ENCODE data around the gene GPC5. TPM values are rescaled to one million over a fixed set of nuclear protein-coding genes. Genes with fewer than 3 reads are reported as not detected.

Gene GPC5
- total RNA-seq, 2 experiments from 2014 or later = 0.06 TPM; not detected in 1

DNA sequence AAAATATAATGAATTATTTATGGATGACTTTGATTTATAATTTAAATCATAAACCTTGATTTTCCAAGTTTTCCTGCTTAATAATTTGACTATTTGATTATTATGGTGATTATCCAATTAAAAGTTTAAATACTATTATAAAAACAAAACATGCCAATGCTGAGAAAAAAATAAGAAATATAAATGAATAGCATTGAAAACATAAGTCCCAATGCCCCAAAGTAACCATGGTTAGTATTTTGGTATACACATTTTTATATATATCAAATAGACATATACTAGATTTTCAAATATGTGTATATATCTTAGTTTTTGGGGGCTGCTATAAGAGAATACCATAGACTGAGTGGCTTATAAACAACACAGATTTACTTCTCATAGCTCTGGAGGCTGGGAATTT lies 108.3 kb downstream of the GPC5 start:
- POLR2A ChIA-PET = no interaction called here
- CTCF ChIA-PET = no interaction called here

DNA sequence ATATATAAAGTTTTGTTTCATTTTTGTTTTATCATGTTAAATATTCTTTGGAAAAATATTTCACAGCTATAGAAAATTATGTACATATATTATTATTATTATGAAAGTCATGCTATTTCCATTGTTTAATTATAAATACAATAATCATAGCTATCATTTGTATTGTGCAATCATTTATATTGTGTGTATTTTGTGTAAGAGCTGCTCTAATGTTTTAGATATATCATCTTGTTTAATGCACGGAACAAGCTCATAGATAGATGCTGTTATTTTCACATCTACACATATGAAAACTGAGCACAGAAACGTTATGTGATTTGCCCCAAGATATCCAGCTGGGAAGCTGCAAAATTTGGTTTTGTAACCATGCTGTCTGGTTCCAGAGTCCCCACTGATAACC lies 111.6 kb downstream of the GPC5 start:
- no peaks in the 10 kb centered on the region for H3K27me3 Mint-ChIP-seq
- no peaks in the 10 kb centered on the region for H3K9me3 Mint-ChIP-seq
- H3K36me3 Mint-ChIP-seq (ENCODE audit: low read depth) = no peaks in the 10 kb centered on the region
- no peaks in the 10 kb centered on the region for H3K4me1 Mint-ChIP-seq
- H3K27ac Mint-ChIP-seq = no peak overlapping the region
- ChIA-PET POLR2A (no interaction called here), CTCF (no interaction called here)
- no peak overlapping the region for H3K4me3 Mint-ChIP-seq
- no peak for DNase-seq

More for the DNA sequence above, 108.3 kb downstream of the GPC5 start:
- Mint-ChIP-seq H3K9me3 (no peaks in the 10 kb centered on the region), H3K4me3 (no peak overlapping the region), H3K36me3 (ENCODE audit: low read depth) (no peaks in the 10 kb centered on the region), H3K27ac (no peak overlapping the region), H3K4me1 (no peaks in the 10 kb centered on the region), H3K27me3 (no peaks in the 10 kb centered on the region)
- no peak for DNase-seq

DNA sequence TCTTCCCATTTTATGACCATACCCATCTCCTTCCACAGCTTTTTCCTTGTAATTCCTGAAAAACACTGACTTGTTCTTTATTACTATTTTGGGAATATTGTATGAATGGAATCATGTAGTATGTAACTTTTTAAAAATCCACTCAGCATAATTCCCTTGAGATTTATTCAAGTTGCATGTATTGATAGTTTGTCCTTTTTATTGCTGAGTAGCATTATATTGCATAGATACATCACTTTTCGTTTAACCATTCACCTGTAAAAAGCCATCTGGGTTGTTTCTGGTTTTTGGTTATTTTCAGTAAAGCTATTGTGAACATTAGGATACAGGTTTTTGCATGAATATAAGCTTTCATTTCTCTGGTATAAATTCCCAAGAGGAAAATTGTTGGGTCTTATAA lies 115.4 kb downstream of the GPC5 start:
- ChIA-PET POLR2A (no interaction called here), CTCF (no interaction called here)
- no peak overlapping the region for H3K4me3 Mint-ChIP-seq
- DNase-seq = no peak
- H3K36me3 Mint-ChIP-seq (ENCODE audit: low read depth) = no peaks in the 10 kb centered on the region
- H3K27ac Mint-ChIP-seq = no peak overlapping the region
- no peaks in the 10 kb centered on the region for H3K27me3 Mint-ChIP-seq
- no peaks in the 10 kb centered on the region for H3K9me3 Mint-ChIP-seq
- no peaks in the 10 kb centered on the region for H3K4me1 Mint-ChIP-seq

DNA sequence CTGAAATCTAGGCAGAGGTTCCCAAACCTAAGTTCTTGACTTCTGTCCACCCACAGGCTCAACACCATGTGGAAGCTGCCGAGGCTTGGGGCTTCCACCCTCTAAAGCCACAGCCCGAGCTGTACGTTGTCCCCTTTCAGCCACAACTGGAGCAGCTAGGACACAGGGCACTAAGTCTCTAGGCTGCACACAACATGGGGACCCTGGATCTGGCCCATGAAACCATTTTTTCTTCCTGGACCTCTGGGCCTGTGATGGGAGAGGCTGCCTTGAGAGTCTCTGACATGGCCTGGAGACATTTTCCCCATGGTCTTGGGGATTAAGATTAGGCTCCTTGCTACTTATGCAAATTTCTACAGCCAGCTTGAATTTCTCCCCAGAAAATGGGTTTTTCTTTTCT lies 118.4 kb downstream of the GPC5 start:
- Mint-ChIP-seq H3K4me1 (no peaks in the 10 kb centered on the region), H3K27me3 (no peaks in the 10 kb centered on the region), H3K9me3 (no peaks in the 10 kb centered on the region), H3K4me3 (no peak overlapping the region), H3K36me3 (ENCODE audit: low read depth) (no peaks in the 10 kb centered on the region), H3K27ac (no peak overlapping the region)
- POLR2A ChIA-PET = no interaction called here
- CTCF ChIA-PET = no interaction called here
- no peak for DNase-seq

DNA sequence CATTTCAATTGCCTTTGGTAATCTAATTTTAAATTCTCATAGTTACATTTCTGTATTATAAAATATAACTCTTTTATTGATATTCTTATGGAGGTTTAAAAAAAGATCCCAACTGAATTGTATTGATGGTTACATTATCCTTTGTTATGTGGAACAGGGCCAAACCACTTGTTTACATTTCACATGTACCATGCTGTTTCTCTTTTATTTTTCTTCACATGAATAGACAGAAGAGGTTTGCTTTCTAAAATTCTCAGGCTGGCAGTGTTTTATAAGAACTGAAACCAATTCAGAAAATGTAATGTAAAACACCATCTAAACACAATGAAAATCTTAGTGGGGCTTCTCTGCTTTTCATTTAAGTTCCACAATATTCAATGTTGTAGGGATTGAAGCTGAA lies 122.5 kb downstream of the GPC5 start:
- no peak for DNase-seq
- POLR2A ChIA-PET = no interaction called here

DNA sequence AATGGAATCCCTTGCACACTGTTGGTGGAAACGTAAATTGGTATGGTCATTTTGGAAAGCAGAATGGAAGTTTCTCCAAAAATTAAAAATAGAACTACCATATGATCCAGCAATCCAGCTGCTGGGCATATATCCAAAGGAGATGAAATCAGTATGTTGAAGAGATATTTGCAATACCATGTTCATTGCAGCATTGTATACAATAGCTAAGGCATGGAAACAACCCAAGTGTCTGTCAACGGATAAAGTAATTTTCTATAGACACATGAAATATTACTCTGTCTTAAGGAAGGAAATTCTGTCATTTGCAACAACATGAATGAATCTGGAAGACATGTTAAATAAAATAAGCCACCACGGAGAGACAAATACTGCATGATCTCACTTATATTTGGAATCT lies 124.7 kb downstream of the GPC5 start:
- DNase-seq = no peak
- ChIA-PET POLR2A (no interaction called here), CTCF (no interaction called here)
- no peaks in the 10 kb centered on the region for H3K4me1 Mint-ChIP-seq
- no peaks in the 10 kb centered on the region for H3K36me3 Mint-ChIP-seq (ENCODE audit: low read depth)
- no peak overlapping the region for H3K4me3 Mint-ChIP-seq
- H3K27ac Mint-ChIP-seq = no peak overlapping the region
- H3K9me3 Mint-ChIP-seq = no peaks in the 10 kb centered on the region
- H3K27me3 Mint-ChIP-seq = no peaks in the 10 kb centered on the region

More for the DNA sequence above, 122.5 kb downstream of the GPC5 start:
- Mint-ChIP-seq H3K36me3 (ENCODE audit: low read depth) (no peaks in the 10 kb centered on the region), H3K4me3 (no peak overlapping the region), H3K27ac (no peak overlapping the region), H3K4me1 (no peaks in the 10 kb centered on the region), H3K27me3 (no peaks in the 10 kb centered on the region), H3K9me3 (no peaks in the 10 kb centered on the region)
- CTCF ChIA-PET = no interaction called here

DNA sequence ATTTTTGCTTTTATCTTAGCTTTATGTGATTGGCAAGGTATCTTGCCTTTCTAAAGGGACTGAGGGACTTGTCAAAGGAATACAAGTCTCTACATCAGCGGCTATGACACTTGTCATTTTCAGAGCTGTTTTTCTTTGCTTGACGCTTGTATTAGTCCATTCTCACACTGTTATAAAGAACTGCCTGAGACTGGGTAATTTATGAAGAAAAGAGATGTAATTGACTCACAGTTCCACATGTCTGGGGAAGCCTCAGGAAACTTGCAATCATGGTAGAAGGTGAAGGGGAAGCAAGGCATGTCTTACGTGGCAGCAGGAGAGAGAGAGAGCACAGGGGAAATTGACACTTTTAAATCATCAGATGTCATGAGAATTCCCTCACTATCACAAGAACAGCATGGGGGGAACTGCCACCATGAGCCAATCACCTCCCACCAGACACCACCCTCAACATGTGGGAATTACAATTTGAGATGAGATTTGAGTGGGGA lies 128.2 kb downstream of the GPC5 start:
- CTCF ChIA-PET = no interaction called here
- no peak overlapping the region for H3K4me3 Mint-ChIP-seq
- H3K27me3 Mint-ChIP-seq = no peaks in the 10 kb centered on the region
- no peaks in the 10 kb centered on the region for H3K4me1 Mint-ChIP-seq
- no peak overlapping the region for H3K27ac Mint-ChIP-seq
- POLR2A ChIA-PET = no interaction called here
- H3K36me3 Mint-ChIP-seq (ENCODE audit: low read depth) = no peaks in the 10 kb centered on the region
- H3K9me3 Mint-ChIP-seq = no peaks in the 10 kb centered on the region
- no peak for DNase-seq

DNA sequence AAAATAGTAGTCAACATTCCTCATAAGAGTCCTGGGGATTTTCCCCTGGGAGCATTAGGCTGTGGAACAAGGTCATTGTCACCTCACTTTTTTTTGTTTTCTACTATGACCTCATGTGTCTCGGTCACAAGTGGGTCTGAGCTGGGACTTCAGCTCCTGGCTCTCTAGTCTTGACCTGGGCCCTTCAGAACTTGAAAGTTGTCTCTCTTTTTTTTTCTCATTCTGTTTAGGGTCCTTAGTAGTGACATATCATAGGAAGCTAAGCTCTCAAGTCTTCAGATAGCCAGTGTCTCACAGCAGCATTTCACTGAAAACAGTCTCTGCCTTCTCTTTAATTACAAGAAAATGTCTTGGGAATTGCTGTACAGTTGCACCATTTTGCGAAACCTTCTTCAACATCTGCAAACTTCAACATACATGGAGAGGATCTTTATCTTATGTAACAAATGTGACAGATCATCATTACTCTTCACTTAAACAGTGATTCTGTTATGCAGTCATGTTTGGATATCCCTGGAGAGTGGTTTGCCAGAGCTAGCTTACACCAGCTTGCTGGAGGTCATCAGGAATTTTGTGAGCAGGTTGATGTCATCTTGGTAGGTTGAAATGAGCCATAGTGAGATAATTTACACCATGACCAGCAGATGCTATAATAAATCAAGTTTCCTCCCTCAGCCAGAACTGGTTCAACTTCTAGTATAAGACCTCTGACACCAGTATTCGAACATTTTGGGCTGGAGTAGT lies 131.5 kb downstream of the GPC5 start:
- Mint-ChIP-seq H3K4me1 (no peaks in the 10 kb centered on the region), H3K4me3 (no peak overlapping the region), H3K9me3 (no peaks in the 10 kb centered on the region), H3K27ac (no peak overlapping the region), H3K36me3 (ENCODE audit: low read depth) (no peaks in the 10 kb centered on the region), H3K27me3 (no peaks in the 10 kb centered on the region)
- no peak for DNase-seq
- CTCF ChIA-PET = no interaction called here
- POLR2A ChIA-PET = no interaction called here

DNA sequence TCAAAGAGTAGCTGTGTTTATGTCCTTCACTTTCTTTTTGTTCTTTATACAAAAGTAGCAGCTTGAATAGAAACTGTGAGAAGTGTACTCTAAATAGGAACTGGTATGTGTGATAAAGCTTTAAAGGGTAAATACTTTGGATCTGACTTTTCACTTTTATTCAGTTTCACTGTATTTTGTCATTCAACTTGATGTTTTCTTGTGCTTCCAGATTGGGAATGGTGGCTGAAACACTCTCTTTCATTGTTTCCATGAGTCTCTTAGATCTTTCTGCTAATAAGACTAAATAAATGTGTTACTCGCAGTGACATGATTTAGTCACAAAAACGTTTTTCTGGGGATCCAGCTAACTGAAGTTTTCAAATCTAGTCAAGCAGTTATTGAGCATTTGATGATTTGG lies 133.2 kb downstream of the GPC5 start:
- no peaks in the 10 kb centered on the region for H3K4me1 Mint-ChIP-seq
- no peaks in the 10 kb centered on the region for H3K36me3 Mint-ChIP-seq (ENCODE audit: low read depth)
- H3K9me3 Mint-ChIP-seq = no peaks in the 10 kb centered on the region
- CTCF ChIA-PET = interaction anchor here (1.2 kb wide), 1 partner anchor 9 kb away, joined by 3 read pairs; no protein-coding TSS in a partner anchor
- DNase-seq = no peak
- no peaks in the 10 kb centered on the region for H3K27me3 Mint-ChIP-seq
- POLR2A ChIA-PET = no interaction called here
- H3K27ac Mint-ChIP-seq = no peak overlapping the region
- no peak overlapping the region for H3K4me3 Mint-ChIP-seq

DNA sequence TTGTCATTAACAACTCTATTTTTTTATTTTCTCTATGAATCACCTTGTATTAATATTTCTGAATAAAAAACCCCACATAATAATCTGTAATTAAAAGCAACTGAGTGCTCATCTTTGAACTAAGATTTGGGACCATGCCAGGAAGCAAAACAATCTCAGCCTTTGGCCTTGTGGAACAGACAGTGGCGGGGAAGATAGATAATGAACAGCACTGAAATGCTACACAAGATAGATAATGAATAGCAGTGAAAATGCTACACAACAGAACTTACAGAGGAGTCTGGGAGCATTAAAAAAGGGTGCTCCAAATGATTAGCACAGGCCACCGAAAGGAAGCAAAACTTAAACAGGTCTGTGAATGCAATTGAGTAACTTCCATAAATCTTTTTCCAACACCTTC lies 134.9 kb downstream of the GPC5 start:
- no peak overlapping the region for H3K4me3 Mint-ChIP-seq
- H3K9me3 Mint-ChIP-seq = no peaks in the 10 kb centered on the region
- CTCF ChIA-PET = no interaction called here
- no peak for DNase-seq
- no peaks in the 10 kb centered on the region for H3K4me1 Mint-ChIP-seq
- no peak overlapping the region for H3K27ac Mint-ChIP-seq
- POLR2A ChIA-PET = no interaction called here
- H3K27me3 Mint-ChIP-seq = no peaks in the 10 kb centered on the region
- no peaks in the 10 kb centered on the region for H3K36me3 Mint-ChIP-seq (ENCODE audit: low read depth)

DNA sequence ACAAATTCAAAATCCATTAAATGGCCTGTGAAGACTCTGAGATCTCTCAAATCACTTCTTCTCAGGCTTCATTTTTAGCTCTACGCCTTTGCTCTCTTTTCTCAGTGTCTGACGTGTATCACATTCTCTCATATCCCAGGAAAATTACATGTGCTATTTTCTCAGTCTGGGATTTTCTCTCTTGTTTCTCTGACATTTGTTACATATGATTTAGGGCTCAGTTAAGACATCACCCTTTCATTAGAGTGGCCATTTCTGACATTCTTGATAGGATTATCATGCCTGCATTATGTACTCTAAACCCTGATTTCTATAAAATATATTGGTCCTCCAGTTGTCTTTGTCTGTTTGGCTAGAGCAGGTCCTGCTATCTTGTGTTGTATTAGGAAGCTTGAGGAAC lies 136.6 kb downstream of the GPC5 start:
- Mint-ChIP-seq H3K36me3 (ENCODE audit: low read depth) (no peaks in the 10 kb centered on the region), H3K9me3 (no peaks in the 10 kb centered on the region), H3K4me3 (no peak overlapping the region), H3K27me3 (no peaks in the 10 kb centered on the region), H3K4me1 (no peaks in the 10 kb centered on the region), H3K27ac (no peak overlapping the region)
- ChIA-PET CTCF (no interaction called here), POLR2A (no interaction called here)
- no peak for DNase-seq

DNA sequence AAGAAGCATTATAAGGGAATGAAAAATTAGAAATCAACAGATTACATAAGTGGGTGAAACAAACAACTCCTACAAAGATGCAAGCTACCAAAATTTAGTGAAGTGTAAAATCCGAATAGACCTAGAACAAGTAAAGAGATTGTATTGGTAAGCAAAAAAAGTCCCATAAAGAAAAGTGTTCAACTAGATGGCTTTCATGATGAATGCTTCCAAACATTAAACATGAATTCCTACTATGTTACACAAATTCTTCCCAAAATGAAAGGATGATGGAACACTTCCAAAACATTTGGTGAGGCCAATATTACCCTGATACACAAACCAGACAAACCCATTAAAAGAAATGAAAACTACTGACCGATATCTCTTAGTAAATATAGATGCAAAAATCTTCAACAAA lies 139.0 kb downstream of the GPC5 start:
- no peak for DNase-seq
- Mint-ChIP-seq H3K27me3 (no peaks in the 10 kb centered on the region), H3K4me1 (no peaks in the 10 kb centered on the region), H3K9me3 (no peaks in the 10 kb centered on the region), H3K36me3 (ENCODE audit: low read depth) (no peaks in the 10 kb centered on the region), H3K27ac (no peak overlapping the region), H3K4me3 (no peak overlapping the region)
- CTCF ChIA-PET = no interaction called here
- POLR2A ChIA-PET = no interaction called here

DNA sequence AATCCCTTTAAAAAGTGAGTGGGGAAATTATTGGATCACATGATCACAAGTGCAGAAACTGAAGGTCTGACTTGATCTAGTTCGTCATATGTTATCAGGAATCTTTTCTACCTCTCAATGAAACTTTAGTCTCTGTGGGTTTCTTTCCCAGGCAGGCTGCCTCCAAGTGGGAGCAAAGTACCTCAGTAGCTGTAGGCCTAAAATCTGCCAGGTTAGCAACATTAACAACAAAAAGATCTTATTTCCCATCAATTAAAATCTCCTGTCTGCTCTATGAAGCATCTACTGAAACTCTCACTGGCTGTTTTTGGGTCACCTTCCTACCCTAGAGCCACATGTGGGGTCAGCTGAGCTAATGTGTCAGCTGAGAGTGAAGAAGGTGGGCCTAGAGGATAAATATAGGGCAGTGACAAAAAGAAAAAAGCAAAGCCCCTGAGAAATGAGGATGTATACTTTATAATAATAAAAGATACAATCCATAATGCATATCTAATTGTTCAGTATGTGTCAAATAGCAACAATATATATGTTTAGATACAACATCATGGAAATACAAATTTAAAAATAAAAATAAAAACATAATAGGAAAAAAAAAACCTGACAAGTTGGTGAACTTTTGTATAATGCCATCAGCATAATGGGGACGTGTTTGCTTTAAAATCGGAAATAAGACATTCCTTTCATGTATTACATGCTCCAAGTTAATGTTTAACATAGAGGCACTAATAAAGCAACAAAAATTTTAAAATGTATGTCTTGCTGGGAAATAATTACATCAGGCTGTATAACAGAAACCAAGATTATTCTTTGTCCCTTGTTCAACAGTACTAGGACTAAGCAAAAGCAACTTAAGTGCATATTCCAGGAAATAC lies 141.1 kb downstream of the GPC5 start:
- no peaks in the 10 kb centered on the region for H3K9me3 Mint-ChIP-seq
- DNase-seq = no peak
- ChIA-PET CTCF (no interaction called here), POLR2A (no interaction called here)
- no peaks in the 10 kb centered on the region for H3K27me3 Mint-ChIP-seq
- no peaks in the 10 kb centered on the region for H3K4me1 Mint-ChIP-seq
- H3K4me3 Mint-ChIP-seq = no peak overlapping the region
- no peaks in the 10 kb centered on the region for H3K36me3 Mint-ChIP-seq (ENCODE audit: low read depth)
- H3K27ac Mint-ChIP-seq = no peak overlapping the region
